M059J (cell line): ENCODE data around the gene PERM1. TPM values are rescaled to one million over a fixed set of nuclear protein-coding genes. Genes with fewer than 3 reads are reported as not detected.
"Not testable (repeated sequence)": the region's sequence is repeated elsewhere in the genome, so short reads cannot be mapped to it uniquely, and the experiment has no call there.

Source experiments
- DNase-seq: peaks from one replicate; pipeline ENCODE4 v3.0.0-alpha.2; 2012; ENCODE audit warnings: low read depth
- total RNA-seq: library from RNA; depleted of rRNA; stranded (reverse); fragments of >200 nt; shearing (Covaris generic); gene quantifications from 2 replicates; pipeline ENCODE4 v1.2.3, GENCODE V29; 2014

PERM1 gene
- total RNA-seq, 1 experiment from 2014 or later = 0.37 TPM

- not testable (repeated sequence) for DNase-seq
These were observed 35.1 kb downstream of the PERM1 start for GRCh38 chr1:946811-947210.

- peak; percentile 37 for DNase-seq
These were observed 36.0 kb downstream of the PERM1 start for GRCh38 chr1:945688-946556.

- peak; percentile 33 for DNase-seq
These were observed 37.3 kb downstream of the PERM1 start for GRCh38 chr1:944341-945325.

- no peak for DNase-seq
These were observed 38.1 kb downstream of the PERM1 start for GRCh38 chr1:943545-944340.

- peak; percentile 76 for DNase-seq
These were observed 38.9 kb downstream of the PERM1 start for GRCh38 chr1:942864-943533.

GRCh38 chr1:942411-942821 is 39.5 kb downstream of the PERM1 start:
- DNase-seq = no peak

GRCh38 chr1:941588-942383 is 40.1 kb downstream of the PERM1 start:
- peak; percentile 92 for DNase-seq

- no peak for DNase-seq
These were observed 40.8 kb downstream of the PERM1 start for GRCh38 chr1:941015-941587.

GRCh38 chr1:940107-941014 is 41.5 kb downstream of the PERM1 start:
- DNase-seq = peak; percentile 82

GRCh38 chr1:939511-940106 is 42.3 kb downstream of the PERM1 start:
- DNase-seq = no peak

GRCh38 chr1:938711-939489 is 43.0 kb downstream of the PERM1 start:
- no peak for DNase-seq

GRCh38 chr1:938088-938683 is 43.7 kb downstream of the PERM1 start:
- DNase-seq = peak; percentile 94

GRCh38 chr1:937521-937920 is 44.4 kb downstream of the PERM1 start:
- DNase-seq = no peak

GRCh38 chr1:936348-937264 is 45.3 kb downstream of the PERM1 start:
- DNase-seq = no peak

GRCh38 chr1:935751-936231 is 46.1 kb downstream of the PERM1 start:
- no peak for DNase-seq
